Measurements from ENCODE around the gene ZNF836.

DNA sequence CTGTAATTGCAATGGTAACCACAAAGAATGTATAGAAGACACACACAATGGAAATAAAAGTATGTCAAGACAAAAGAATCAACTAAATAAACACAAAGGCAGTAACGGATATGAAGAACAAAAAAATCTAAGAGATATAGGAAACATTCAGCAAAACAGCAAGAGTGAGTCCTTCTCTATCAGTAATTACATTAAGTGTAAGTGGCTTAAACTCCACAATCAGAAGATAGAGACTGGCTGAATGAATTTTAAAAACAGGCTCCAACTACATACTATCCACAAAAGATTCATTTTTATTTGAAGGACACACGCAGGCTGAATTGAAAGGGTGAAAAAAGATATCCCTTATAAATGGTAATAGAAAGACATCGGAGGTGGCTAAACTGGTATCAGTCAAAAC is 51.1 kb downstream of the ZNF836 start:
- TF ChIP-seq, protein P1, sequence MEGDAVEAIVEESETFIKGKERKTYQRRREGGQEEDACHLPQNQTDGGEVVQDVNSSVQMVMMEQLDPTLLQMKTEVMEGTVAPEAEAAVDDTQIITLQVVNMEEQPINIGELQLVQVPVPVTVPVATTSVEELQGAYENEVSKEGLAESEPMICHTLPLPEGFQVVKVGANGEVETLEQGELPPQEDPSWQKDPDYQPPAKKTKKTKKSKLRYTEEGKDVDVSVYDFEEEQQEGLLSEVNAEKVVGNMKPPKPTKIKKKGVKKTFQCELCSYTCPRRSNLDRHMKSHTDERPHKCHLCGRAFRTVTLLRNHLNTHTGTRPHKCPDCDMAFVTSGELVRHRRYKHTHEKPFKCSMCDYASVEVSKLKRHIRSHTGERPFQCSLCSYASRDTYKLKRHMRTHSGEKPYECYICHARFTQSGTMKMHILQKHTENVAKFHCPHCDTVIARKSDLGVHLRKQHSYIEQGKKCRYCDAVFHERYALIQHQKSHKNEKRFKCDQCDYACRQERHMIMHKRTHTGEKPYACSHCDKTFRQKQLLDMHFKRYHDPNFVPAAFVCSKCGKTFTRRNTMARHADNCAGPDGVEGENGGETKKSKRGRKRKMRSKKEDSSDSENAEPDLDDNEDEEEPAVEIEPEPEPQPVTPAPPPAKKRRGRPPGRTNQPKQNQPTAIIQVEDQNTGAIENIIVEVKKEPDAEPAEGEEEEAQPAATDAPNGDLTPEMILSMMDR (IDR thresholded peaks at IDR 0.05; ENCODE audit: poor library complexity, severe bottlenecking) = no peak
- TF ChIP-seq POLR2AphosphoS5 (IDR thresholded peaks at IDR 0.05) = no peak
- no peak for TF ChIP-seq EP300 (conservative IDR thresholded peaks at IDR 0.05; ENCODE audit: poor library complexity, severe bottlenecking)
